CD4-positive, alpha-beta T cell (primary cell): ENCODE measurements around the gene EPB41L5. TPM values are rescaled to one million over a fixed set of nuclear protein-coding genes. Genes with fewer than 3 reads are reported as not detected.

Source experiments
- ATAC-seq: fragments of 200-7000 bp; cut with Tn5 transposase; one replicate; pipeline ENCODE4 v1.10.0; 2022; ENCODE audit warnings: mild to moderate bottlenecking; ENCODE audit not compliant: poor library complexity
- CTCF ChIA-PET: fragments of 350-600 bp; sonication (Branson Sonifier 250); formaldehyde crosslinking; loops from one replicate; lab custom pipeline; 2021; ENCODE audit warnings: antibody characterized with exemption, inconsistent platforms; lab: Charles Lee
- POLR2A ChIA-PET: fragments of 350-600 bp; sonication (Branson Sonifier 250); formaldehyde crosslinking; loops from one replicate; lab custom pipeline; 2021; ENCODE audit warnings: antibody characterized with exemption, inconsistent platforms; lab: Charles Lee
- DNase-seq, 14 experiments: peaks; one replicate each; pipeline ENCODE4 v3.0.0-alpha.2; 2013 to 2020; ENCODE audit warnings: mixed read lengths in 2 of 14
- H3K27ac ChIP-seq, 2 donors: one replicate each; pipeline versions ENCODE4 v1.5.1 to v1.7.0; 2013; ENCODE audit warnings: low read length in 2 of 2, low read depth in 1 of 2, mild to moderate bottlenecking in 1 of 2
- H3K27me3 ChIP-seq, 2 experiments: 1 replicate in 1 of 2; 2 replicates in 1 of 2; pipeline versions ENCODE4 v1.6.1 to v1.7.0; 2013; ENCODE audit warnings: low read length in 2 of 2, control low read depth in 1 of 2, mild to moderate bottlenecking in 1 of 2, moderate library complexity in 1 of 2; ENCODE audit not compliant: insufficient read depth in 2 of 2, control insufficient read depth in 1 of 2
- H3K36me3 ChIP-seq: one replicate; pipeline ENCODE4 v1.6.1; 2013; ENCODE audit warnings: low read length, control low read depth; ENCODE audit not compliant: insufficient read depth
- H3K4me1 ChIP-seq: one replicate; pipeline ENCODE4 v1.6.1; 2013; ENCODE audit warnings: low read length, control low read depth; ENCODE audit not compliant: insufficient read depth
- H3K4me3 ChIP-seq: one replicate; pipeline ENCODE4 v1.5.1; 2013; ENCODE audit warnings: mild to moderate bottlenecking, low read length, moderate library complexity
- H3K9me3 ChIP-seq, 2 experiments: 1 replicate in 1 of 2; 2 replicates in 1 of 2; pipeline versions ENCODE4 v1.6.1 to v1.7.0; 2013; ENCODE audit warnings: low read length in 2 of 2, mild to moderate bottlenecking in 2 of 2, control low read depth in 1 of 2, moderate library complexity in 1 of 2; ENCODE audit not compliant: control insufficient read depth in 1 of 2, insufficient read depth in 1 of 2
- H3K27ac Mint-ChIP-seq: one replicate; pipeline ENCODE4 v1.8.0; 2020; ENCODE audit warnings: mixed read lengths
- H3K27me3 Mint-ChIP-seq: one replicate; pipeline ENCODE4 v1.8.0; 2021; ENCODE audit warnings: mixed read lengths
- H3K36me3 Mint-ChIP-seq: one replicate; pipeline ENCODE4 v1.8.0; 2021; ENCODE audit warnings: low read depth, mixed read lengths
- H3K4me1 Mint-ChIP-seq: one replicate; pipeline ENCODE4 v1.8.0; 2021; ENCODE audit warnings: low read depth, mixed read lengths
- H3K4me3 Mint-ChIP-seq: one replicate; pipeline ENCODE4 v1.8.0; 2020; ENCODE audit warnings: mild to moderate bottlenecking, mixed read lengths
- H3K9me3 Mint-ChIP-seq: one replicate; pipeline ENCODE4 v1.8.0; 2020; ENCODE audit warnings: mixed read lengths
- CTCF ChIP-seq: fragments of 200-600 bp; IDR thresholded peaks from one replicate; pipeline ENCODE4 v1.8.0; 2022; ENCODE audit warnings: antibody characterized with exemption, mild to moderate bottlenecking
- intact Hi-C, 2 experiments: fragments of 100-400 bp; cut with DNase I in 1 of 2; cut with micrococcal nuclease in 1 of 2; formaldehyde crosslinking; loops; one replicate each; pipeline versions ENCODE4 v1.15.1 to v1.9.0; 2023 to 2025; cut with DNase I, micrococcal nuclease
- total RNA-seq, 174 experiments: library from RNA in 2 of 174; stranded (reverse) in 2 of 174; gene quantifications; one replicate each; pipeline ENCODE4 v1.2.3 and lab custom pipeline; 2021 to 2026

Gene EPB41L5
- total RNA-seq, 2 experiments from 2014 or later, result 4.6 to 5.1 TPM

GRCh38 chr2:120140866-120141265 lies 128.0 kb downstream of the EPB41L5 start:
- Histone ChIP-seq H3K4me3 (no peak overlapping the region), H3K4me1 (no peaks in the 10 kb centered on the region), H3K36me3 (no peaks in the 10 kb centered on the region), H3K27ac (no peak overlapping the region), H3K27me3 (no peaks in the 10 kb centered on the region), H3K9me3 (no peaks in the 10 kb centered on the region)
- Mint-ChIP-seq H3K4me3 (no peak overlapping the region), H3K36me3 (peaks cover 4% of the 10 kb centered on the region), H3K9me3 (no peaks in the 10 kb centered on the region), H3K4me1 (no peaks in the 10 kb centered on the region), H3K27me3 (no peaks in the 10 kb centered on the region), H3K27ac (no peak overlapping the region)
- DNase-seq, result no peak
- ATAC-seq, result no peak
- intact Hi-C loops, result no loop called here
- CTCF ChIA-PET, result no interaction called here
- TF ChIP-seq CTCF, result no peak
- POLR2A ChIA-PET, result interaction anchor here (0.6 kb wide), 1 partner anchor 9 kb away, joined by 3 read pairs; no protein-coding TSS in a partner anchor

GRCh38 chr2:120141300-120142069 lies 128.6 kb downstream of the EPB41L5 start:
- no peaks in the 10 kb centered on the region for H3K4me1 ChIP-seq
- H3K36me3 ChIP-seq, result no peaks in the 10 kb centered on the region
- intact Hi-C loops, result no loop called here
- no peaks in the 10 kb centered on the region for H3K9me3 ChIP-seq
- no peaks in the 10 kb centered on the region for H3K27me3 ChIP-seq
- ATAC-seq (no peak), DNase-seq (no peak)
- Mint-ChIP-seq H3K36me3 (peaks cover 4% of the 10 kb centered on the region), H3K27me3 (no peaks in the 10 kb centered on the region), H3K4me3 (no peak overlapping the region), H3K9me3 (no peaks in the 10 kb centered on the region), H3K27ac (no peak overlapping the region), H3K4me1 (no peaks in the 10 kb centered on the region)
- no peak overlapping the region for H3K4me3 ChIP-seq
- CTCF ChIA-PET, result no interaction called here
- POLR2A ChIA-PET, result interaction anchor here (0.6 to 0.9 kb wide), 2 partner anchors 9 to 128 kb away, joined by 3 read pairs; no protein-coding TSS in a partner anchor
- H3K27ac ChIP-seq, result no peak overlapping the region
- no peak for TF ChIP-seq CTCF

GRCh38 chr2:120142528-120143219 lies 129.8 kb downstream of the EPB41L5 start:
- no peak for ATAC-seq
- H3K9me3 ChIP-seq, result no peaks in the 10 kb centered on the region
- no peaks in the 10 kb centered on the region for H3K4me1 Mint-ChIP-seq
- H3K27me3 ChIP-seq, result no peaks in the 10 kb centered on the region
- no peaks in the 10 kb centered on the region for H3K36me3 ChIP-seq
- H3K27ac ChIP-seq, result no peak overlapping the region
- POLR2A ChIA-PET, result no interaction called here
- no peak for TF ChIP-seq CTCF
- intact Hi-C loops, result no loop called here
- no peak overlapping the region for H3K4me3 ChIP-seq
- CTCF ChIA-PET, result no interaction called here
- no peaks in the 10 kb centered on the region for H3K9me3 Mint-ChIP-seq
- no peaks in the 10 kb centered on the region for H3K4me1 ChIP-seq
- no peak for DNase-seq
- no peak overlapping the region for H3K4me3 Mint-ChIP-seq
- H3K36me3 Mint-ChIP-seq, result peaks cover 5% of the 10 kb centered on the region
- no peak overlapping the region for H3K27ac Mint-ChIP-seq
- no peaks in the 10 kb centered on the region for H3K27me3 Mint-ChIP-seq
